ENCODE results near the gene ARL5C. TPM values are rescaled to one million over a fixed set of nuclear protein-coding genes. Genes with fewer than 3 reads are reported as not detected.

The ARL5C gene
- polyA plus RNA-seq, 4 donors, result 0.18 to 0.22 (median 0.19) TPM; not detected in 1

DNA sequence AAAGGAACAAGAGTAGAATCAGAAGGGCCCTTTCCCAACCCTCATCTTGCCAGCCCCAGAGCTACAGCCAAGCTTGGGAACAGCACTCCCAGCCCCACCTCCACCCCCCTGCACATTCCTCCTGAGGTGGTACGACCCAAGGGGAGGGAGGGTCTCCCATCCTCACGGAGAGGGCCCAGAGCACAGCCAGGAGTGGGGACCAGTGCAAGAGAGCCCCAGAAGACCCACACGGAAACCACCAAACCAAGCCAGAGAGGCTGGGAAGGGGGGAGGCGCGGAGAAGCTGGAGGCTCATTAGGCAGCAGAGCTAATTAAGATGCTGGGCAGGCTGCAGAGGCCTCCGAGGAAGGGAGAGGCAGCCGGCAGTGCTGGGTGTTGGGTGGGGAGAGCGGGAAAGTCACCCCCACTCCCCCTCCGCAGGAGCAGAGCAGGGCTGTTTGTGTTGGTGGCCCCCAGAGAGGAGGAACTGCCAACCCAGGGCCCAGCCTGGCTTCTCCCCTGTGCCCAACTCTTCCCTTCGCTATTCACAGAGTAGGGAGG lies 29.1 kb upstream of the ARL5C start:
- no peak for DNase-seq (ENCODE audit: low read depth in 4 of 4, low spot score in 2 of 4)

DNA sequence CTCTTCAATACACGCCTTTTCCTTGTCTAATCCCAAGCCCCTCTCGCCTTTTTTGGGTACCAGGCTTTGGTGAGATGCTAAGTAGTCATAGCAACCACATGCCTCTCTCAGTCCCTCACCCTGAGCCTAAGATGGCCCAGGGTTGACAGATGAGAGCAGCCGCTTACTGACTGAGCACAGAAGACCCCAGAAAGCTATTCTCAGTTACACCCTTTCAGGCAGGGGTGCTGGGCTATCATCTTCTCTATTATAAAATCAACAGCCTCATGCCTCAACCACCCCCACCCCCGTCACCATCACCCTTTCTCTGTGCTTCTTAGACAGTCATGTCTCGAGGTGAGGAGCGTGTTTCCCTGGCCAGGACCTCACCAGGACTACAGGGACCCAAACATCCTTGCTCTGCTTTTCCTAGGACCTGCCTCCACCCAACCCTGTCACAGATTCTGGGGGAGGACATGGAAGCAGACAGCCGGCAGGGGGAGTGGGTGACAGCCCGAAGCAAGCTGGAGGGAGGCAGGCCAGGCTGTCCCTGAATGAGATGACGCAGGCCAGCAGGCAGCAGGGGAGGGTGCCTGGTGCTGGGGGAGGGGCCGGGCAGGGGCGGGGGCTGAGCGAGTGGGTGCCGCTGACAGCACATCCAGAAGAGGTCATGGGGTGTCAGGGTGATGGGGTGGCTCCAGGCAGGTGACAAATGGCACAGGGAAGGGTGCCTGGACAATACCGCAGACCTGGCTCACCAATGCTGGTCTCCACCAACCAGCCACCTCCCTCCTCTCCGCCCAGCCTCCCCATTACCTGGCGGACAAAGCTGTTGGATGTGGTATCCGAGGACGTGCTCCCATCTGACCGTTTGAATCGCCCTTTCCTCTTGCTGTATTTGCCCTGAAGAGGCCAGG lies 28.4 kb upstream of the ARL5C start:
- DNase-seq (ENCODE audit: low read depth in 4 of 4, low spot score in 2 of 4), result no peak

DNA sequence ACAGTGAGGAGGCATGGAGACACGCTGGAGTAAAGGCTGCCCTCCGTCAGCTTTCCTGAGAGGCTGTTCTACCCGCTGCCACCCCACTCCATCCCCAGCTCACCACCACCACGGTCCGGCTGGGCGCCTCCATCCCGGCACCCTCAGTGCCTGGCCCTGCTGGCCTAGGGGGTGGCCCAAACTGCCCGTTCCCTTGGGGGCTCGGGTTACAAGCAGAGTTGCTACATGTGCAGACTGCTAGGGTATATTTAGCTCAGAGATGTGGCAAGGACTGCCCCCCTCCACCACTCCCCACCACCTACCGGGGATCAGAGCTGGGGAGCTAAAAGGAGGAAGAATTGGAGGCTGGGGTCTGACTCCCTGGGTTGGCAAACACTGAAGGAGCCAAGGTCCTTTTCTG lies 27.4 kb upstream of the ARL5C start:
- no peak for DNase-seq (ENCODE audit: low read depth in 4 of 4, low spot score in 2 of 4)

DNA sequence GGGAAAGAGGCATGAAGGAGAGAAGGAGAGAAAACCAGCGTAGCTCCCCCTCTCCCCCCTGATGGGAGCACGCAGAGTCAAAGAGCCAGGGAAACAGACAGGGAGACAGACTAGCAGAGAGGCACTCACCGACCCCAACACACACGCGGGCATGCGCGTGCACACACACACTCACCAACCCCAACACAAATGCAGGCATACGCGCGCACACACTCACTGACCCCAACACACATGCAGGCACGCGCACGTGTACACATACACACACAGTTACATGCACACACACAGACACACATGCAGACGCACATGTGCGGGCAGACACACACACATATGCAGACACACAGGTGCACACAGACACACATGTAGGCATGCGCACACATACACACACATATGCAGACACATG lies 26.9 kb upstream of the ARL5C start:
- no peak for DNase-seq (ENCODE audit: low read depth in 4 of 4, low spot score in 2 of 4)

DNA sequence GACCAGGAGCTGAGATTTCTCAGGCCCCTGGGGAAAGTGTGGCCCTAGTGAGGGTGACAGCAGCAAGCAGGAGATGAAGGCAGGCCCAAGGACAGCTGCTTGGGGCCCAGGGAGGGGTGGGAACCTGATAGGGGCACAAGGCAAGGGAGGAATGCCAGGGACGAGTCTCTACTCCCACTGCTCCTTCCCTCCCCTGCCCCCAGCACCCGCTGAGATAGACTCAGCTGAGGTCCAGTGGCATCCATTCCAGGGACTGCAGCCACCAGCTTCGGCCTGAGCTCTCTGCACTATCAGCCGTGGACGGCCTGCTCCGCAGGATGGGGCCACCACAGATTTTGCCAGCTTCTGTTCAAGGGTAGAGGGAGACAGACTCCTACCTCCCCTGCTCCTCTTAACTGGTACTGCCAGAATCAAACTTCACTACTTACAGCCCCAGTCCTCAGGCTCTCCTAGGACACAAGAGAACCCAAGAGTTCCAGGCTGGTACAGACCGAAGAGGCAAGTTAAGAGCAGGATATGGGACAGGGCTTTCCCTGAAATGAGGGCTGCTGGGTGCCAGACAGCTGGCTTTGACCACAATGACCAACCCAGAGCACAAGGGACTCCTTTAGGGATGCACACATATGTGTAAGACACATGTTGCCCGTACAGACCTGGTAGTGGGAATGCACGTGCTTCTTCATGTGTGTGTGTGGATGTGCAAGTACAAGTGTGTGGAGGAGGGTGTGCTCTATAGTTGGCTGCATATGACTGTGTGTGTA lies 26.0 kb upstream of the ARL5C start:
- DNase-seq (ENCODE audit: low read depth in 4 of 4, low spot score in 2 of 4), result no peak

DNA sequence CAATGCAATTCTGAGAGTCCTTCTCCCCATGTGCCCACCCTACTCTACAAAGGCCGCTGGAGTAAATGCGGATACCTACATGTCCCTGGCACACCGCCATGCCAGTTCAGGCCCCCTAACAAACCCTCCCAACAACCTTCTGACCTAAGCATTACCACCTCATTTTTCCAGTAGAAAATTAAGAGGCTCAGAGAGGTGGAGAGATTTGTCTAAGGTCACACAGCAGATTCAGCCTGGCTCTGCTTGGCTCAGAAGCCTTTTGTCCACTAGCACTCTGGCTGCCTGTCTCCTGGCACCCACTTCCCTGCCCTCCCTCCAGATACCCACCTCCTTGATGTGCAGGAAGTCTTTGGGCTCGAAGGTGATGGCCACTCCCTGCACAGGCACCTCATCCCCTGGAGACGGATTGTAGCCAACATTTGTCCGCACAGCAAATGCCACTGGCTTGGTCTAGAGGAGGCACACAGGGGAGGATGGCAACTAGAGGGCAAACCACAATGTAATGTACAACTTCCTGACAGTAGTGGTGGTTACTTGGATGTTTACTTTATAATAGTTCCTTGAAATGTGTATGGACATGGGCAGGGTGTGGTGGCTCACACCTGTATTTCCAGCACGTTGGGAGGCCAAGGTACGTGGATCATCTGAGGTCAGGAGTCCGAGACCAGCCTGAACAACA lies 21.3 kb upstream of the ARL5C start:
- no peak for DNase-seq (ENCODE audit: low read depth in 4 of 4, low spot score in 2 of 4)

DNA sequence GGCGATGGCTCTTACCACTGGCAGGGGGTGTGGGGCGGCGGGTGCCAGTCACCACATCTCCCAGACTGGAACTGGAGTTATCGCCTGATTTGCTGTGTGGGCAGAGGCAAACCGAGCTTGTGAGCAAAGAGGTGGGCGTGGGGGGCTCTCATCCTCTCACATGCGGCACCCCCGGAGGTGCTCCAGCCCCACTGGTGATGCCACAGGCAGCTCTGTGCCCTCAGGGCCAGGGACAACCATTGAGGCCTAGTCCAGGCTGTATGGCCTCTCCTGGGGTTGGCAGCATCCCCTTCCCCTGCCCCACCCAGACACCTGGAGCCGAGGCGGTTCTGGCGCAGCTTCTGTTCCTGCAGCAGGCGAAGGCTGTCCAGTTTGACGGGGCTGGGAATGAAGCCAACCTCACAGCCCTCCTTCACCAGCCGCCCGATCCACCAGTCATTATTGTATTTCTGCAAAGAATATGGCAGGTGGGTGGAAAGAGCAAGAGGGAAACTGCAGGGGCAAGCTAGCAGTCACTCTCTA lies 20.6 kb upstream of the ARL5C start:
- DNase-seq (ENCODE audit: low read depth in 4 of 4, low spot score in 2 of 4), result no peak

DNA sequence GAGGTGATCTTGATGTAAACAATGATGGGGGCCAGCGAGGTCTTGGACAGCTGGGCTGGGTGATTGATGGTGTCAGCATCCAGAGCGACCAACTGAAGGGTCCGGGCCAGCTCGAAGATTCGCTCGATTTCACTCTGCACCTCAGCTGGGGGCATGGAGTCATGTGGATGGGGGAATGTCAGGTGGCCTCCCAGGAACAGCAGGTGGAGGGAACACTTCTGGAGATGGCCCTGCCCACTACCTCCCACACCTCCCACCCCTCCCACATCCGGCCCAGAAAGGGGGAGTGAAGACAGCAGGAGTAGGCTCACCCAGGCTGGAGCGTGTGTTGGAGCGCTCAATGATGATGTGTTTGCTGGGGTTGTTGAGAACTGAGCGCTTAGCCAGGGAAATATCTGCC lies 17.8 kb upstream of the ARL5C start:
- no peak for DNase-seq (ENCODE audit: low read depth in 4 of 4, low spot score in 2 of 4)

DNA sequence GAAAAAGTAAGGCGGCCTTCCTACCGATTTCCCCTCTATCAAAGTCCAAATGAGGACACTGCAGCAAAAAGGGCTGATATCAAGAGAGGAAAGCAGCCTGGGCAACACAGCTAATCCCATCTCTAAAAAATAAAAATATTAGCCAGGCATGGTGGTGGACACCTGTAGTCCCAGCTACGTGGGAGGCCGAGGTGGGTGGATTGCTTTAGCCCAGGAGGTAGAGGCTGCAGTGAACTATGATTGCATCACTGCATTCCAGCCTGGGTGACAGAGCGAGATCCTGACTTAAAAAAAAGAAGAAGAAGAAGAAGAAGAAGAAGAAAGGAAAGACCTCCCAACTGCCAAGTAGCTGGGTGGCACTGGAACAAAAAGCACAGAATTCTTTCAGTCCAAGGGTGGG lies 17.1 kb upstream of the ARL5C start:
- DNase-seq (ENCODE audit: low read depth in 4 of 4, low spot score in 2 of 4), result no peak

DNA sequence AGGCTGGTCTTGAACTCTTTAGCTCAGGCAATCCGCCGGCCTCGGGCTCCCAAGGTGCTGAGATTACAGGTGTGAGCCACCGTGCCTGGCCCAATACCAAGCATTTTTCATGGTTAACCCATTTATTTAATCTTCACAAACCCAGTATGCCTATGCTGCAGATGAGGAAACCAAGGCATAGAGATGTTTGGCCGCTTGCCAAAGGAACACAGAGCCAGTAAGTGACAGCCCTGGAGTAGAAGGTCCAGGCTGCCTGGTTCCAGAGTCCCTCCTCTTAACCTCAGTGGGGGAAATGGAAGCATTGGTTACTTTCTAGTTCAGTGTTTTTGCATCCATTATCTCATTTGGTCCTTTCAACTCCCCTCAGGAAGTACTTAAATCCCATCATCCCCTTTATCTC lies 15.3 kb upstream of the ARL5C start:
- DNase-seq (ENCODE audit: low read depth in 4 of 4, low spot score in 2 of 4), result no peak

DNA sequence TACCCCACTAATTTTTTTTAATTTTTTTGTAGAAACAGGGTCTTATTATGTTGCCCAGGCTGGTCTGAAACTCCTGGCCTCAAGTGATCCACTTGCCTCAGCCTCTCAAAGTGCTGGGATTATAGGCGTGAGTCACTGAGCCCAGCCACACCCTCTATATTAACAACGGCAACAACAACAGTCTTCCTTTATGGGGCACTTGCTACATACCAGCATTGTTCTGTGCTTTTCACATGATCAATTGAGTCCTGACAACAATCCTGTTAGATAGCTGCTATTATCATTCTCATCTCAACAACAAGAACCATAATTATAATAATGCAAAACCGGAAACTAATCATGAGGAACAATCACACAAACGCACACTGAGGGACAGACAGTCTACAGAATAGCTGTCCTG lies 12.6 kb upstream of the ARL5C start:
- no peak for DNase-seq (ENCODE audit: low read depth in 4 of 4, low spot score in 2 of 4)

DNA sequence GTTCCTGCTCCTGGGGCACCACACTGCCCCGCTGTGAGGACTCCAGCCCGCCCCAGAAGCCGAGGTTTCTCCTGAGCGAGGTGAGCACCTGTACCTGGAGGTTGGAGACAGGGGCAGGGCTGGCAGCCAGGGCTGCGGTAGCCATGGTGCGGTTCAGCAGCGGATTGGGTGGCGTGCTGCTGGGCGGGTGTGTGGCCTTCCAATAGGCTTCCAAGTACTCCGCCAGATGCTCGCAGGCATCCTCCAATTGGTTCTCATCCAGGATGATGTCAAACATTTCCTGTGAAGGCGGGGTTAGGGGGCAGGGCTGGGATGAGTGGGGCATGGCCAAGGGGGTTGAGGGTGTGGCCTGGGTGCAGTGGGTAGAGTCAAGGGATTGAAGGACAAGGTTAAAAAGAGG lies 11.3 kb upstream of the ARL5C start:
- DNase-seq (ENCODE audit: low read depth in 4 of 4, low spot score in 2 of 4), result no peak

DNA sequence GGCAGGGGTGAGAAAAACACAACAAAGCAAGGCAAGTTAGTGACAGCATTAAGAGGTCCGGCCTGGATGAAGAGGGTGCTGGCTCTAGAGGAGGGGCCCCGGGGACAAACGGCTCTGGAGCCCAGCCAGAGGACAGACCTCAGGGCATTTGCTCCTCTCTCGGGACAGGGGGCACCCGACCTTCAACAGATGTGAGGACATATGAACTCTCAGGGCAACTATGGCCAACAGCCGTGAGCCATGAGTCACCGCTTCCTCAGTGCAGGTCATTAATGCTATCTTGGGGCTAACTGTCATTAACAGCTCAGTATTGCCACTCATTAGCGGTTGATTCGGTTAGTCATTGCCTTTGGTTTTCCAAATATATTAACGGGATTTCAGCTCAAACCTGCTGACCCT lies 9.7 kb upstream of the ARL5C start:
- no peak for DNase-seq (ENCODE audit: low read depth in 4 of 4, low spot score in 2 of 4)

DNA sequence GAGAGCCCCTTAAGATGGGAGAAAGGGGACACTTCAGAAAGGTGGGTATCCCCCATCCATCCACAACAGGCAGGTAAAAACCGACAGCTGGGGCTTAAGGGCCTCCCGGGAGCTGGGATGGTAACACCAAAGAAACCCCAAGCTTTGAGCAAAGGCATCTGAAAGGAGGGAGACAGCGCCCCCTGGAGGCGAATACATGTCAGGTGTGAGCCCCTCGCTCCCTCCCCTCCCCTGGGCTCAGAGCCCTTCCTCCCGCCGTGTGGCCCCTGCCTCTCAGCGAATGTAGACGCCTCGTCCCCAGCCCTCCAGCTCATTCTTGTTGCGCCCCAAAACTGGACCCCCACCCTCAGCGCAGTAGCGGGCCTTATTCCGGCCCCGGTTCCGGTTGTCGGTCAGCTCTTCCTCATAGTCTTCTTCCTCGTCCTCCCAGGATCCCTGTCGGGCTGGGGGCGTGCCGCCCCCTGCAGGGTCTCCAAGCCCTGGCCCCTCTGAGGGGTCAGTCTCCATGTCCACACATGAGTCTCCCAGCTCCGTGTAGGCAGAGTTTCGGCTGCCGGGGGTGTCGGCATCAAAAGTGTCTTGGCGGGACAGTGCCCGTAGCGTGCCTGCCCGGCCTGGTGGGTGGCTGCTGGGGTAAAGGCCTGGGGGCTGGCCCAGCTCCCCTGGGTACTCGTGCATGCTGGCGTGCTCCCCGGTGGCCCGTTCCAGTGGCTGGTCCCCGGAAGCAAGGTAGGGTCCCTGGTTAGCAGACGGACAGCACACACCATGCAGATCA lies 9.1 kb upstream of the ARL5C start:
- peak in 1 of 4 donors; percentile 67 for DNase-seq (ENCODE audit: low read depth in 4 of 4, low spot score in 2 of 4)

DNA sequence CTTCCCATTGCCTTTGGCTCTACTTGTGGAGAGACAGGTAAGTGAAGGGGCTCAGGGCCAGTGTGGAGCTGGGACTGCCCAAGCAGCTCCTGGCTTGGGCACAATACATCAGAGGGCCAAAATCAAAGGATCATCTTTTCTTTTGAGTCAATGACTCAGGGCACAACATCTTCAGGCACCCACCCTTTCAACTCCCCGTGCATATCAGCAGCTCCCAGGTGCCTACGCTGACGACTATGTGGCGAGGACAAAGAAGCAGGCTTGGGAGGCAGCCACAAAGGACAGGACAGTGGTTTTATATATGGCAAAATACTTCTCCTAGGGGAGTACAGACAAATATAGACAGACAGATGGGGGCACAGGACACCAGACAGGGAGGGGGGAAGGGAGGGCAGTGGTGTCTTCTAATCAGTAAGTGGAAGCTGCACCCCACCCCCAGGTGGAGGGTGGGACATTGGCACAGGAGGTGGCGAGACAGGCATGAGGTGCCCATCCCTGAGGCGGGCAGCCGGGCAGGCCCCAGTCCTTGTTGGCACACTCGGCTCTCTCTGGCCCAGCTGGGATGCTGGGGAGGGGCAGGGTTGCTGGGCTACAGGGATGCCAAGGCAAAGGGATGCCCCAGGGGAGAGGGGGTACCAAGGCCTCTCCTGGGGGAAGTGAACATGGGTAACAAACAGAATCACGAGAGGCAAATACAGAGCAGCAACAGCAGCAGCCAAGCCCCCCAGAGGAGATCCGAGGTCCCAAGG lies 7.7 kb upstream of the ARL5C start:
- DNase-seq (ENCODE audit: low read depth in 4 of 4, low spot score in 2 of 4), result no peak

DNA sequence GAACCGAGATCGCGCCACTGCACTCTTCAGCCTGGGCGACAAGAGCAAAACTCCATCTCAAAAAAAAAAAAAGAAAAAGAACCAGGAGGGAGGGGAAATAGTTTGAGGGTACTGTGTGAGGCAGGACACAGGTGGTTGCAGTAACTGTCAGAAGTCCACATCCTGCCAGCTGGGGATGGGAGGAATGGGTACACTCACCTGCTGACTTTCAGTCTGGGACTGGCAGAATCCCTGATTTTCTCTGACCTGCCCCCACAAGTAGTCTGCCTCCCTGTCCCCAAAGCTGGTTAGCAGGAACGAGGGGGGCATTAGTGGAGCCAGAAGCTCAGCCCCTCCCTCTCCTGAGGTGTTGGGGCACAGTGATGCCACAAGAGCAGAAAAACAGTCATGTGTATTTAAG lies 7.1 kb upstream of the ARL5C start:
- DNase-seq (ENCODE audit: low read depth in 4 of 4, low spot score in 2 of 4), result no peak

DNA sequence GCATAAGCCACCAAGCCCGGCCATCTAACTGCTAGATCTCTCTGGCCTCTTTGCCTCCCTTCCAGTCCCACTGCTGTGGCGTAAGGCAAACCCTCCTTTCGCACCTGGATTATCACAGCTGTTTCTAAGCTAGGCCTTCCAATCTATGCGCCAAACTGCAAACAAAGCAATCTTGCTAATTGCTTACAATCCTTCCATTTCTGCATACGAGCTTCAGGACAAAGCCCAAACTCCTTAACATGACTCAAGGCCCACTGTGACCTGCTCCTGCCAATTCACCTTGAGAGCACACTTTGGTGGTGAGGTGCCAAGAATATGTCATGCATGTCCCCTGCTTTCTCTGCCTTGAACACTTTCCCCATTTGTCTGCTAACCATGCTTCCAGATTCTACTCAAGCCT lies 6.0 kb upstream of the ARL5C start:
- DNase-seq (ENCODE audit: low read depth in 4 of 4, low spot score in 2 of 4), result no peak

DNA sequence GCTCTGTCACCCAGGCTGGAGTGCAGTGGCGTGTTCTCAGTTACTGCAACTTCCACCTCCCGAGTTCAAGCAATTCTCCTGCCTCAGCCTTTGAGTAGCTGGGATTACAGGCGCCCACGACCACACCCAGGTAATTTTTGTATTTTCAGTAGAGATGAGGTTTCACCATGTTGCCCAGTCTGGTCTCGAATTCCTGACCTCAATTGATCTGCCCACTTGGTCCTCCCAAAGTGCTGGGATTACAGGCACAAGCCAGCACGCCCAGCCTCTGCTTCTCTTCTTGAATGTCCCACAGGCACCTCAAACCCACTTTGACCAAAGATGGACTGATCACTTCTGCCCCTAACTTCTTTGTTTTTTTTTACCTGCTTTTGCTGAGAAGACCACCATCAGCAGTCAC lies 4.6 kb upstream of the ARL5C start:
- DNase-seq (ENCODE audit: low read depth in 4 of 4, low spot score in 2 of 4), result no peak

DNA sequence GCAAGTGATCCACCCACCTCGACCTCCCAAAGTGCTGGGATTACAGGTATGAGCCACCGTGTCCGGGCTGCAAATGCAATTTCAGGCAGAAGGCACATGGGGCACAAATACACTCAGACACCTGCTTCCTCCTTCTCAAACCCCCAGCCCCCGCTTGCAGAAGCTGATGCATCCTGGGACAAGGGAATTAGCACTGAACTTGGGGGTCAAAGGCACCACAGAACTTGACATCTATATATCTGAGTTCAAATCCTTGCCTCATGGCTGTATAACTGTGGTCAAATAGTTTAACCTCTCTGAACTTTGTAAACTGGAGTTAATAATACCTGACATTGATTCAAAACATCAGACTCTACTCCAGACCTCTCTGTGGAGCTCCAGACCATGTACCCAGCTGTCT lies 4.1 kb upstream of the ARL5C start:
- DNase-seq (ENCODE audit: low read depth in 4 of 4, low spot score in 2 of 4), result no peak

DNA sequence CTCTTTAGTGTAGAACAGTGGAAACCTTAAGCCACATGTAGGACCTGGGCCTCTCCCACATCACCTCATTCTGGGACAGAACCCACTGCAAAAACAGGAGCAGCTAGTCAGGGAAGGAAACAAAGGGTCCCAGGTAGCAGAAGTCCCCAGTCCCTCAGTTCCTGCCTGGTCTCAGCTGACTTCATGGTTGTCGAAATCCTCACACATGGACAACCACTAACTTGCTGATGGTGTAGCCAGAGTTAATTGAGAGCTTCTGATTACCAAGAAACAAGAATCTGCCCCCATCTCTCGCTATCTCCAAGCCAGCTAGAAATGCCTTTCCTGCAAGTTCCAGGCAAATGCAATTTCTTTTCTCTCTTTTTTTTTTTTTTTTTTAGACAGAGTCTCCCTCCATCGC lies 3.6 kb upstream of the ARL5C start:
- DNase-seq (ENCODE audit: low read depth in 4 of 4, low spot score in 2 of 4), result no peak
